ENCODE data around the gene HDAC9. TPM values are rescaled to one million over a fixed set of nuclear protein-coding genes. Genes with fewer than 3 reads are reported as not detected.
A peak's percentile ranks its signal among the peaks of the same experiment; 100 is the strongest.

HDAC9 gene
- total RNA-seq, 4 donors from 2014 or later, result 51.2 to 194 (median 106) TPM

GRCh38 chr7:18786196-18786727 is 290.7 kb downstream of the HDAC9 start:
- Histone ChIP-seq H3K27me3 (no peaks in the 10 kb centered on the region), H3K9me3 (no peaks in the 10 kb centered on the region), H3K27ac (no peak overlapping the region), H3K4me3 (no peak overlapping the region), H3K36me3 (no peaks in the 10 kb centered on the region), H3K4me1 (no peaks in the 10 kb centered on the region)
- no peak for ATAC-seq
- TF ChIP-seq, protein P1, sequence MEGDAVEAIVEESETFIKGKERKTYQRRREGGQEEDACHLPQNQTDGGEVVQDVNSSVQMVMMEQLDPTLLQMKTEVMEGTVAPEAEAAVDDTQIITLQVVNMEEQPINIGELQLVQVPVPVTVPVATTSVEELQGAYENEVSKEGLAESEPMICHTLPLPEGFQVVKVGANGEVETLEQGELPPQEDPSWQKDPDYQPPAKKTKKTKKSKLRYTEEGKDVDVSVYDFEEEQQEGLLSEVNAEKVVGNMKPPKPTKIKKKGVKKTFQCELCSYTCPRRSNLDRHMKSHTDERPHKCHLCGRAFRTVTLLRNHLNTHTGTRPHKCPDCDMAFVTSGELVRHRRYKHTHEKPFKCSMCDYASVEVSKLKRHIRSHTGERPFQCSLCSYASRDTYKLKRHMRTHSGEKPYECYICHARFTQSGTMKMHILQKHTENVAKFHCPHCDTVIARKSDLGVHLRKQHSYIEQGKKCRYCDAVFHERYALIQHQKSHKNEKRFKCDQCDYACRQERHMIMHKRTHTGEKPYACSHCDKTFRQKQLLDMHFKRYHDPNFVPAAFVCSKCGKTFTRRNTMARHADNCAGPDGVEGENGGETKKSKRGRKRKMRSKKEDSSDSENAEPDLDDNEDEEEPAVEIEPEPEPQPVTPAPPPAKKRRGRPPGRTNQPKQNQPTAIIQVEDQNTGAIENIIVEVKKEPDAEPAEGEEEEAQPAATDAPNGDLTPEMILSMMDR (IDR thresholded peaks at IDR 0.05), result no peak
- TF ChIP-seq POLR2AphosphoS5 (IDR thresholded peaks at IDR 0.05) (no peak), POLR2A (IDR thresholded peaks at IDR 0.05) (no peak), EP300 (IDR thresholded peaks at IDR 0.05) (no peak)
- 89 to 100% methylated on average over 2 of the region's 5 CpGs for WGBS, 2 donors (ENCODE audit: low coverage in 1 of 2)

- Histone ChIP-seq H3K4me1 (no peaks in the 10 kb centered on the region), H3K36me3 (no peaks in the 10 kb centered on the region), H3K4me3 (no peak overlapping the region), H3K9me3 (no peaks in the 10 kb centered on the region), H3K27ac (no peak overlapping the region), H3K27me3 (no peaks in the 10 kb centered on the region)
- TF ChIP-seq POLR2A (IDR thresholded peaks at IDR 0.05), result no peak
- TF ChIP-seq POLR2AphosphoS5 (IDR thresholded peaks at IDR 0.05), result no peak
- TF ChIP-seq EP300 (IDR thresholded peaks at IDR 0.05), result no peak
- TF ChIP-seq, protein P1 (IDR thresholded peaks at IDR 0.05), result no peak
- WGBS, 2 donors (ENCODE audit: low coverage in 1 of 2), result 90 to 100% methylated on average over 2 of the region's 2 CpGs
- ATAC-seq, result no peak
Measured at GRCh38 chr7:18786796-18787195, 291.2 kb downstream of the HDAC9 start.

DNA sequence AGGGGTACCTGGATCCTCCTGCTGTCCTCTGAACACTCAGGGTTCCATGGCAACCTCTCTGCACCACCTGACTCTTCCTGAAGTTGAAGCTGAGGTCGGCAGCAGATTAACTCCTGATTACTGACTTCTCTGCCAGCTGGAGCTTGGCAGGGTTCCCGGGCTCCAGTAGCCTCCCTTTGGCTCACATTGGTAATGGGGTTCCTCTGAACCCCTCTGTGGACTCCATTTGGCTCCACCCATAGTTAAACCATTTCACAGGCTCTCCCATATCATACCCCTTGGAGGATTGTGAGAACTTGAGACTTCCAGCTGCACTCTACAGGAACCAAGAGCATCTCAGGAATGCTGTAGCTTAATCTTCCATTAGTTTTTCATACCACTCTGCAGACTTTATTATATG is 292.5 kb downstream of the HDAC9 start:
- Histone ChIP-seq H3K4me1 (peaks cover 0 to 10% (median 4%) of the 10 kb centered on the region in 3 donors), H3K4me3 (no peak overlapping the region), H3K27ac (no peak overlapping the region), H3K36me3 (no peaks in the 10 kb centered on the region), H3K9me3 (no peaks in the 10 kb centered on the region), H3K27me3 (no peaks in the 10 kb centered on the region)
- ATAC-seq, result no peak
- 38% methylated on average over 2 of the region's 2 CpGs; no CpG with 5 or more reads in 1 of the 2 donors for WGBS, 2 donors (ENCODE audit: low coverage in 1 of 2)
- TF ChIP-seq POLR2AphosphoS5 (IDR thresholded peaks at IDR 0.05) (no peak), EP300 (IDR thresholded peaks at IDR 0.05) (no peak), POLR2A (IDR thresholded peaks at IDR 0.05) (no peak)
- TF ChIP-seq, protein P1 (IDR thresholded peaks at IDR 0.05), result no peak

DNA sequence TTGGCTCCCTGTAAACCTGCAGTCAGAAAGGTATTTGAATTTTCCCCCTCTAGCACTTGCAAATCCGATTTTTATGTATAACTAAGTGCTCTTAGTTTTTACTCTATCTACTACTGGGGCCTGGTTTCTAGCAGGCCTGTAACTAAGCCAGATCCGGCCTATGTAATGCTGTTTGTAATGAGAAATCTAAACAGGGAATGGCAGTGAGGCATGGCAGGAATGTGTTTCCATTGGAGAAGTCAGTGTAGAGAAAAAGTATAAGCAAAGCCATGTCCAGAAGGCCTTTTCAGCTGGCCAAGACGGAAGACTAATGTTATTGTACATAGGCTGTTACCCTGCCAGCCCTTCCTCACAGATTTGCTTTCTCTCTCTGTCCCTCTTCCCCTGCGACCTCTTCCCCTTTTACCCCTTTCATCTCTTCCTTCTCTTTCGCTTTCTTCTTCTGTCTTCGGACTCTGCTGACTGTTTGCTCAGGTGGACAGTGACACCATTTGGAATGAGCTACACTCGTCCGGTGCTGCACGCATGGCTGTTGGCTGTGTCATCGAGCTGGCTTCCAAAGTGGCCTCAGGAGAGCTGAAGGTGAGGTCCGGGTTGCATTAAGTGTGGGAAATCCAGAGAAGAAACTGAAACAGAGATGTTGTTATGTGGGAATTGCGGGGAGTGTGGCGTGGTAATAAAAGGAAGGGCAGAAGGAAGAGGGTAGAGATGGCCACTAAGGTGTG is 297.5 kb downstream of the HDAC9 start:
- WGBS, 2 donors (ENCODE audit: low coverage in 1 of 2), result 24 to 43% methylated on average over 5 to 8 of the region's 13 CpGs
- peak overlapping the region in 1 of 2 donors; percentile 14 for H3K4me3 ChIP-seq

More for the DNA sequence above, 297.5 kb downstream of the HDAC9 start:
- H3K9me3 ChIP-seq, result no peaks in the 10 kb centered on the region
- H3K36me3 ChIP-seq, result no peaks in the 10 kb centered on the region
- peak overlapping the region; percentile 1 to 78 (median 39) for H3K27ac ChIP-seq
- peaks cover 0 to 30% (median 6%) of the 10 kb centered on the region in 3 donors for H3K4me1 ChIP-seq
- H3K27me3 ChIP-seq, result no peaks in the 10 kb centered on the region
- no peak for TF ChIP-seq EP300 (IDR thresholded peaks at IDR 0.05)
- TF ChIP-seq, protein P1 (IDR thresholded peaks at IDR 0.05), result peak in 1 of 4 experiments; percentile 14
- peak; percentile 60 for ATAC-seq

Data from gastroesophageal sphincter (tissue), 4 donors.